HK-2 (cell line): ENCODE results near the gene RSAD2.
"Not testable (repeated sequence)": the region's sequence is repeated elsewhere in the genome, so short reads cannot be mapped to it uniquely, and the experiment has no call there.

Experiments
- DNase-seq: peaks from one replicate; pipeline ENCODE4 v3.0.0-alpha.2; 2018; ENCODE audit not compliant: unreplicated experiment

Gene RSAD2

DNA sequence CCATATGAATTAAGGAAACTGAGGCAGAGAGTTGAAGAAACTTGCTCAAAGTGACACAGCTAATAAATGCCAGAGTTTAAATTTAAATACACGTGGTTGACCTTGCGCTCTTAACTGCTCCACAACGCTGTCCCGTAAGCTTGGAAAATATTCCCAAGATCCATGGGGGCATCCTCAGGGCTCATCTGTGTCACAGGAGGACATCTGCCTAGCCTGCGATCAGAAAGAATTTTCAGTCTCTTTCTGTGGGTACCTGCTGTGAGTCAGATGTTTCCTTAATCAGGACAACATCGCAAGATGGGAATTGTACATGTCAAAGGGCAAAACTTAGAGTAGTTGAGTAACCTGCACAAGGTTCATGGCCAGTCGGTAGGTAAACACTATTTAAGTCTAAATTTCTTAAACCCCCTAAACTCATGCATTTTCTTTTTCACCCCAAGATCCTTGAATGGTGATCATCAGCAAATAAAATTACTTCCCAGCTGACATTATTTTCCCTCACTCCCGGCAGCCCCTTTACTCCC lies 13.3 kb upstream of the RSAD2 start:
- DNase-seq, result no peak

DNA sequence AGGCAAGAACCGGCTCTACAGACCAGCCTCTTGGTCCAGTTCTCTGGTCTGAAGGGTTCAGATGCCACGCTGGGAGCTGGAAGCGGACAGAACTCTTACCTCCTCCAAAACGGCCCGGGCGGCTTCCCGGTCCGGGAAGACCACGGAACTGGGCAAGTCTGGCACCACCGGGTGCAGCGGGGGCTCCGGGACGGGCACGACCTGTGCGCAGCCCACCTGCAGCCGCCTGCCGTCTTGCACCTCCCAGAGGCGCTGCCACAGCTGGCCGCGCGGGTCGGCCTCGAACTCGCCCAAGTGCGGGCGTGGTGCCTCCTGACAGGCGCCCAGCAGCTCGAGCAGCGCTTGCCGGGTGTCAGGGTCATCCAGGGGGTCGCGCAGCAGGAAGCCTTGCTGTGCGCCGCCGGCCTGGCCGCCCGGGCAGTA lies 12.6 kb upstream of the RSAD2 start:
- no peak for DNase-seq

DNA sequence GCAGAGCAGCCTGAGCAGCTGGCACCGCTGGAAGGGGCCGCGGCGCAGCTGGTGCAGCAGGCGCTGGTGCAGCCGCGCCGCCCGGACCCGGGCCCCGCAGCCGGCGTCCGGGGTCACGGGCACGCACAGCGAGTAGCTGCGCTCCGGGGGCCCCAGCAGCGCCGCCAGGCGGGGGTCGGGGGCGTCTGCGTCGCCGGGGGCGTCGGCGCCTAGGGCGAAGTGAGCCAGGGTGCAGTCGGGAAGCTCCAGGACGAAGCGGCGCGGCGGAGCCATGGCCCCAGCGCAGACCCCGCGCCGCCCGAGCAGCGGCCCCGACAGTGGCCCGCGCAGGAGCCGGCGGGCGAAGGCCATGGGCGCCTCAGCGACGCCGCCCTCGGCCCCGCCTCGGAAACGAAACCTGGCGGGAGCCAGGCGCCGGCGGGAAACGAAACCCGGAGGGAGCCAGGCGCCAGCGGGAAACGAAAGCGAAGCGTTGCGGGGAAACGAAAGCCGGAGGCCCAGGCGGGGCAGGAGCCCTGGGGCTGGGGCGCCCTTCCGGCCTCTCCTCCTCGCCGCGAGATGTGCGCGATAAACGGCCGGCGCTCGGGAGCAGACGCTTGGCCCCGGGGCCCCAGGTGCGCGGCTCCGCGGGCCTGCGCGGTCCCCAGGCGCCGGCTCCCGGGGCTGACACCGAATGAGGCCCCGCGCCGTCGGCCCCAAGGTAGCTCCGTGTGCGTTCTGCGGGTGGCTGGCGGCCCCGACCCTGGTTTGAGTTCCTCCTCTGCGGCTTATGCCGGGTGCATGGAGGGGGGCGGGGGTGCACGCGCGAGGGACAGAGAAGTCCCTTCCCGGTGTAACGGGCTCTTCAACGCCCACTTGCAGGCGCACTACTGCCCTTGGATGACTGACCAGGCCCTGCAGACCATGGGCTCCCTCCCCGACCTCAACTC lies 12.0 kb upstream of the RSAD2 start, which contains the start of gene CMPK2:
TSS of gene CMPK2 (minus strand) at position 562 of the 929 bp plus-strand sequence. CDS start at position 351, 211 bp downstream.
- peak; percentile 46 for DNase-seq

DNA sequence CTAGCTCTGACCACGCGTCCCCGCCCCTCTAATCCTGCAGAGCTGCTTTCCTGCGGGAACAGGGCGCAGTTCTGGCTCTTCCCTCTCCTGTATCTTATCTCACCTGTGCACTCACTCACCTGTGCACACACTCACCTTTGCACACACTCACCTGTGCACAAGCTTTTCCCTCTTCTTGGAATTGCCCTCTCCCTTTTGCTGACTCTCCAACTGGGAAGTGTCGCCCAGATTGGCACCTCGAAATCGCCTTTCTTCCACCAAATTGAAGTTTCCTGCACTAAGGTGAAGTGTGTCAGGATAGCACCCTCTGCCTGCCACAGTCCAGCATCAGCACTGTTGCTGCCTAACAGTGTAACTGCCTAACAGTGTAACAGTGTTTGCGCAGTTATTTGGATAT lies 11.3 kb upstream of the RSAD2 start:
- peak; percentile 24 for DNase-seq

DNA sequence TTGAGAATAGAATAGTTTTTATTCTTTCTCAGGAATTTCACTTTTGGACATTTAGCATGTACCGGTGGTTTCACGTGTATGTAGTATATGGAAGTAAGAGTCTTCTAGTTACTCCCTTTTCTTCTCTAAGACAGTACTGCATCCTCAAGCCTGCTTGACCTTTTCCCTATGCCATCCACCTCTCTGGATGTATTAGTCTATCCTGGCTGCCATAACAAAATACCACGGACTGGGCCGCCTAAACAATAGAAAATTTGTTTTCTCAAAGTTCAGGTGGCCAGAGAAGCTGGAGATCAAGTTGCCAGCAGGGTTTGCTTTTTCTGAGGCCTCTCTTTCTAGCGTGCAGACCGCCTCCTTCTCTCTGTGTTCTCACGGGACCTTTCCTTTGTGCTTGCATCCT lies 10.6 kb upstream of the RSAD2 start:
- no peak for DNase-seq

DNA sequence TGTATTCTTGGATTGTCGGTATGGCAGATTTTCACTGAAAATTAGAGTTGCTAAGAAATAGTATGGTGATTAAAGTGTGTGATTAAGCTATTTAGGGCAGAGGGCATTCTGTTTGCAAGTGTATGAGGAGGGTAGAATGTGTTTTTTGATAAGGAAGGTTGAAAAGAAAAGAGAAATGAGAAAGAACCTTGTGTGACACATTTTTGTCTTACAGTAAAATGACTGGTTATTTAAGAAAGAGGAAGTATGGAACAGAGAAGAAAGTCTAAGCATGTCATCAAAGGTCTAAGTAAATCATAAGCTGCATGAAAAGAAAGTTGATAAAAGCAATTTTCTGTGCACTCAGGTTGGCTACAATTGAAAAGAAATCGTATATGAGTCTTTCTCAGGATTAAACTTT lies 5.2 kb upstream of the RSAD2 start:
- DNase-seq, result no peak

DNA sequence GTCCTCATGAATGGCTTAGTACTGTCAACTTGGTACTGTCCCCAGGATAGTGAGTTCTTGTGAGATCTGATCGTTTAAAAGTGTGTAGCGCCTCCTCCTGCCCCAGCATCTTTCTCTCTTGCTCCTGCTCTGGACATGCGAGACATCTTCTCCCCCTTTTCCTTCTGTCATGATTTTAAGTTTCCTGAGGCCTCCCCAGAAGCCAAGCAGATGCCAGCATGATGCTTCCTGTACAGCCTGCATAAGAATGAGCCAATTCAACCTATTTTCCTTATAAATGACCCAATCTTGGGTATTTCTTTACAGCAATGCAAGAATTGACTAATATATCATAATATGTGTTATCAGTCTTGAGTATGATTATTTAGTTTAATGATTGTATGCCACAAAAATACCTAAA lies 3.5 kb upstream of the RSAD2 start:
- no peak for DNase-seq

DNA sequence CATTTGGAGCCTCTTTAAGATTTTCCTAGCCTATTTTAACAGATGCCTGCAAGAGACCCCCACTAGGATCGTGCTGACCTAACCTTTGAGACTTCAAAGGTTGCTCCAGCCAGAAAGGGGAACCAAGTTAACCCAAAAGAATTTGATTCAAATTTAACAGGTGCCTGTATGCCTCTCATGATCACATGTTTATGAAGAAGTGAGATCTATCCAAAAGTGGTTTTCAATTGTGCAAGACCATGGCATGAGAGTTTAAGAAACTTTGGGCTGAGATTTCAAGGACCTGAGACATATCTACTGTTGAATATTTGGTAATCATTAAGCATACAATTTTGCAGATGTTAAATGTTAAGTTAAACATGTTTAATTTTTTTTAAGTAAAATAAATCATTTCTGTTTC lies 1.3 kb upstream of the RSAD2 start:
- no peak for DNase-seq

DNA sequence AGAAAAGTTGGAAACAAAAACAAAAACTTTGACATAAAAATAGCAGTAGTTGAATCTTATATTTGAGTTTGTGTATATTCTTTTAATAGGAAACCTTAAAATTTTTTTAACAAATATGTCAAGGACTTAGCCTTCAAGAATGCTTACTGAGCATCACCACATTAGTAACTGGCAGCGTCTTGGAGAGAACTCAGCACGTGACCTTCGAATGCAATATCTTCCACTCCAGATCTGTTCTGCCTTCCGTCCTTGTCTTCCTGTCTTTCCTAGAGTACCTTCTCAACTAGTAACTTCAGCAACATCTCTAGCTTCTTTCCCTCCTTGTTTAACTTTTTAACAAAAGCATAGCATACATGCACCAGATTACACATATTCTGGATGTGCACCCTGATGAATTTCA lies 972 bp downstream of the RSAD2 start:
- no peak for DNase-seq

DNA sequence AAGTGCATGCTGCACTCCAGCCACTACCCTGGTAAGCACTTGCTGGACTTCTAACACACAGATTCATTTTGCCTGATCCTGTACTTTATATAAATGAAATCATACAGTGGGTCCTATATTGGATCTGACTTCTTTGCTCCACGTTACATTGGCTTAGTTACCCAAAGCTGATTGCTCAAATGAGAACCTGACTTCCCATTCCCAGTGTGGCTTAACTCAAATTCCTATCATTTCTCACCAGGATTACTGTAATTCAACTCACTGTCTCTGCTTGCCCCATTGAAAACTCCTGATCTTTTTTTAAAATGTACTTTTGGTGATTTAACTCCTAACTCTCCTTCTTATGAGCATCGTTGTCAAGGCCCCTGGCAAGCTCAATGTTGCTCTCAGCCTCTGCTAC lies 1.4 kb downstream of the RSAD2 start:
- DNase-seq, result no peak

DNA sequence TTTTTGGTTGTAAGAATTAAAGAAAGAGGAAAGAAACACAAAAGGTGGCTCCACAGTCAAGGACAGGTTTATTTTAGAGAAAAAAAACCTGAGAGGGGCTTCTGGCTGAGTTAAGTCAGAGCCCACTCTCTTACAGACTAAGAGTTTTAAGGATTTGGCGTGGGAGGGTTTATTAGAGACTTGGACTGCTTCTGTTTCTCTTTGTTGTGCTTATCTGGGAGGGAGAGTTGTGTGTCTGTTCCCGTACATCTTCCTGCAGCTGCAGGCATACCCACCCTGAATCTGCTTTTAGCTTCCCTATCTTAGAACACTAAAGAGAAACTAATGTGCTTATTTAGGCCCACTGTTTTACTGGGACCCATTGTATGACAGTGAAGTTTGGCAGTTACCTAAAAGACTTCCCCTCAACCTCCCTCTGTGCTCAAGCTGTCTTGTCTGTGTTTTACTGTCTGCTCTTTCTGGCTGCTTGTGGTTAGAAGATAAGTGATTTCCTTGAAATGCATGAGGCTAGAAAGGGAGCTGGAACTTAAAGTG lies 2.7 kb downstream of the RSAD2 start:
- no peak for DNase-seq

DNA sequence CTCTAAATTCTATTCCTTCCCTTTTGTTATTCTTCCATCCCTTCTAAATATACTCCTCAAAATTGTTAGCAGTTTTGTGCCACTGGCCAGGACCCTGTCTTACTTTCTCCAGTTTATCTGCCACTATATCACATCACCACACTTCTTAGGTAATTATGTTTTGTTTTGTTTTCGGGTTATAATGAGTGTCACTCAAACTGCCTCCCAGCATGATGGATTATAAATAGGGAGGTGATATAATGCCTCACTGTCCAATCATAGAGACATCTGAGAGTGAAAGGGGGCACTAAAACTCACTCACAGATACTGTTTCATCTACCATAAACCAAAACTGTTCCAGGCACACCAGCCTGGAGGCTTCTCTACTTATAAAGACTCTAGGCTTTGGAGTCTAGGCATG lies 3.5 kb downstream of the RSAD2 start:
- DNase-seq, result no peak

DNA sequence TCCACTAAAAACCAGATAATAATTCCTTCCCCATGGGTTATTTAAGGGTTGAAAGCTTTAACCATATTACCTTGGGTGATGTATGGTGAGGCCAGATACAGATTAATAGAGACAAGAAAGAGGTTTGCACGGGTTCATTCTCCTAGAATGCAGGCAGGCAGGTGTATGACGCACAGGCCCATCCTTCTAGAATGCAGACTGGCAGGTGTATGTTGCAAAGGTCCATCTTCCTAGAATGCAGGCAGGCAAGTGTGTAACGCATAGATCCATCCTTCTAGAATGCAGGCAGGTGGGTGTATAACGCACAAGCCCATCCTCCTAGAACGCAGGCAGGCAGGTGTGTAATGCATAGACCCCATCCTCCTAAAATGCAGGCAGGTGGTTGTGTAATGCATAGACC lies 3.9 kb downstream of the RSAD2 start:
- DNase-seq, result no peak

DNA sequence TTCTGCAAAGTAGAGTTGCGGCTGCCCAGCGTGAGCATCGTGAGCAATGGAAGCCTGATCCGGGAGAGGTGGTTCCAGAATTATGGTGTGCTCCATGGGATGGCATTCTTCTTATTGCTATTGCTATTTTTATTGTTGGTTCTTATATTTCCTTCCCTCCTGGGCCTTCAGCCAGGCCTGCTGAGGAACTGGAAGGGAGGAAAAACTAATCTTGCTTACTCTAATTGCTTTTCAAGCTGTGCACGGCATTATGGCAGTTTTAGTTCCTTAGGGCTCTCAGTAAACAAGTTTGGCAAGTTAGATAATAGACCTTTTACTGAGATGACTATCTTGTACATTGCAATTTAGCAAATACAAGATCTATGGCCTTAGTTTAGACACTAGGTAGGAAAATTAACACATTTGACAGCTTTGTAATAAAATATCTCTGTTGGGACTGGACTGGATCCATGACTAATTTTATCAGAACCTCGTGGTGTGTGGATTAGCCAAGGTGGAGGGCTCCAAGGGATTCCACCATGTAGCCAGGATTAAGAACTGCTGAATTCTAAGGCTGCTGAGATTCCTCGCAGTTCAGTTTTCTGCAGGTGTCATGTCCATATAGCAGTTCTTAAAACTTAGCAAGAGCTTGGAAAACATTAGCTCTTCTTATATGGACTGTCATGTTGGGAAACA lies 6.0 kb downstream of the RSAD2 start:
- no peak for DNase-seq

DNA sequence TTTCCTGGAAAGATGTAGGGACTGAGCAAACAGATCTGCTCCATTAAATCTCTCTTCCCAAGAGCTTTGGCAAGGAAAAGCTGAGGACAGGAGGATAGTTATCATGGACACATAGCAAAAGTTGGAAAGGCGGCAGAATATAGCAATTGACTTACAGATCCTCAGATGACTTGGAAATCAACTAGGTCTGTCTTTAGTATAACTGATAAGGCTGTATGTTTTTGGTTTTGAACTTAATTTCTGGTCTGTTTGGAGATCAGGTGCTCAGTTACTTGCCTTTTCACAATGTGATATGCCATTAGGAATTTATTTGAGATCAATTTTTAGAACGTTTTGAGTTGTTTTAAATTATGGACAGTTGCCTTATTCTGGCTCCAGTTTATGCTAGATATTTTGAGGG lies 8.0 kb downstream of the RSAD2 start:
- no peak for DNase-seq

DNA sequence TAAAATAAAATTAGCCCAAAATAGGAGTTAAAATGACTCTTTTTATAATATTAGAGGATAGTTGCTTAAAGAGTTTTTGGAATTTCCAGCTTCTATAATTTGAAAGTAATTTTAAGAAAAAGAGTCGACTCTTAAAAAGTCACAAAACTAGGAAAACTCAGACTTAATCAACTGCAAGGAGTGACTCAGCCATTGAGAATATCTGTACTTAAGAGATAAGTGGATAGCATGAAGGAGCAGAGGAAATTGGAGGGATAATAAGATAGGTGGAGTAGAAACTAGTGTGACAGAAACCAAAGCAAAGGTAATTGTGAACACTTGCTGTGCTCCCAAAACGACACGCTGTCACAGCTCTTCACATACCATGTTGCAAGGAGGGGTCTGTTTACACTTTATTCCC lies 8.4 kb downstream of the RSAD2 start:
- DNase-seq, result no peak

DNA sequence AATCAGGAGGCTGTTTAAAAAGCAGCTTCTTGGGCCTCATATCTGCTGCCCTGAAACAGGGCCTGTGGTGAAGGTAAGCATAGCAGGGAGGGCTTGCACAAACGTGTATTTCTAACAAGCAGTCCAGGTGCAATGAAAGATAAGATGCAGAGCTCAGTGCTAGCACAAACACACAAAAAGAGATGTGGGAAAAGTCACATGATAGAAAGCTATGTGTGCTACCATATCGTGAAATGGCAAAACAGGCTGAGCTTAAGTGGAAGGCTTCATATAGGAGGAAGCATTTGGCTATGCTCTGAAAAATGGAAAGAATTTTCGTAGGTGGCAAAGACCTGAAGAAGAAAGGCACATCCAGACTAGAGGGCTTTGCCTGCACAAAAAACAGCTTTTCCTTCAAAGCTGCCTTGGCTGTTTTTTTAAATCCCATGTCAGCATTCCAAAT lies 10.2 kb downstream of the RSAD2 start:
- no peak for DNase-seq

DNA sequence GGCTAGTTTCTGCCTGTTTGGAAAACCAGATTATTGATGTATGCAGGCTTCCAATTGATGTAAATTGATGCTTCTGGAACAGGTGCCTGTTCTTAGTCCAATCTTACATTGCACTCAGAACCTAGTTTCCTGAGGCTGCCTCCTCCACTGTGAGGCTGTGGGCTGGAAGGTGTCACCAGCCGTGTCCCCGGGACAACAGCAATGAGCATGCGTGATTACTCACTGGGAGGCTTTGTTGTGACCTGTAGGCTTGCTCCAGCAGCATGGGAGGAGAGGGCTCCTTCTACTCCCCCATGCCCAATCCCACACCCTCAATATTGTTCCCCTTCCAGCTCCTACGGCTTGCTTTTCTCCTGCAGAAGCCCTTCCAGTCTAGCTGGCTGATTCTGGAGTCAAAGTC lies 11.1 kb downstream of the RSAD2 start:
- DNase-seq, result no peak

DNA sequence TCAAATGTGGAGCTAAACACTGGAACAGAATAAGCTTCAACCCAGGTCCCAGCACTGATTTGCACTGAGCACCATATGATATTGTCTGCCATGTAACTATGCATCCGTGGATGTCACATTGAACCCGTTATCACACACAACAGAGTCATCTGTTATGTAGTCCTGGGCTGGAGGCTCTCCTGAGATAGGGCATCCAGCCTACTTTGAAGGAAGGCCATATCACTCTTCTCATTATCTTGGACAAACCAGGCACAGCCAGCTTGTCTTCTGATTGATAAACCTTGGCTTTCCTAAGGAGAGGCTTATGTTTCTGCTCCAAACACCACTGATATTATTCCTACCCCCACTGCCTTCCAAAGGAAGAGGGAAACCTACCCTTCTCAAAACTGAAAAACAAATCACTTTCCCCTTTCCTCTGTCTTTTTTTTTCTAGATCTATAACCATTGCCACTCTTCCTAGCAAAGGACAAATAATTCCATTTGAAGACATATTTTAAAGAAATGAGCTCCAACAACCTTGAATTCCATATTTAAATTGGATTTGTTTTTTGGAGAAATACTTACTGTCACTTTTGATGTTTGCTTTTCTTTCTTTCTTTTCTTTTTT lies 16.4 kb downstream of the RSAD2 start:
- no peak for DNase-seq

DNA sequence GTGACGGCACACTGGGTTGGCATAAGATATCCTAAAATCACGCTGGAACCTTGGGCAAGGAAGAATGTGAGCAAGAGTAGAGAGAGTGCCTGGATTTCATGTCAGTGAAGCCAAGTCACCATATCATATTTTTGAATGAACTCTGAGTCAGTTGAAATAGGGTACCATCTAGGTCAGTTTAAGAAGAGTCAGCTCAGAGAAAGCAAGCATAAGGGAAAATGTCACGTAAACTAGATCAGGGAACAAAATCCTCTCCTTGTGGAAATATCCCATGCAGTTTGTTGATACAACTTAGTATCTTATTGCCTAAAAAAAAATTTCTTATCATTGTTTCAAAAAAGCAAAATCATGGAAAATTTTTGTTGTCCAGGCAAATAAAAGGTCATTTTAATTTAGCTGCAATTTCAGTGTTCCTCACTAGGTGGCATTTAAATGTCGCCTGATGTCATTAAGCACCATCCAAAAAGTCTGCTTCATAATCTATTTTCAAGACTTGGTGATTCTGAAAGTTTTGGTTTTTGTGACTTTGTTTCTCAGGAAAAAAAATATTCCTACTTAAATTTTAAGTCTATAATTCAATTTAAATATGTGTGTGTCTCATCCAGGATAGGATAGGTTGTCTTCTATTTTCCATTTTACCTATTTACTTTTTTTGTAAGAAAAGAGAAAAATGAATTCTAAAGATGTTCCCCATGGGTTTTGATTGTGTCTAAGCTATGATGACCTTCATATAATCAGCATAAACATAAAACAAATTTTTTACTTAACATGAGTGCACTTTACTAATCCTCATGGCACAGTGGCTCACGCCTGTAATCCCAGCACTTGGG lies 19.6 kb downstream of the RSAD2 start:
- DNase-seq, result no peak

DNA sequence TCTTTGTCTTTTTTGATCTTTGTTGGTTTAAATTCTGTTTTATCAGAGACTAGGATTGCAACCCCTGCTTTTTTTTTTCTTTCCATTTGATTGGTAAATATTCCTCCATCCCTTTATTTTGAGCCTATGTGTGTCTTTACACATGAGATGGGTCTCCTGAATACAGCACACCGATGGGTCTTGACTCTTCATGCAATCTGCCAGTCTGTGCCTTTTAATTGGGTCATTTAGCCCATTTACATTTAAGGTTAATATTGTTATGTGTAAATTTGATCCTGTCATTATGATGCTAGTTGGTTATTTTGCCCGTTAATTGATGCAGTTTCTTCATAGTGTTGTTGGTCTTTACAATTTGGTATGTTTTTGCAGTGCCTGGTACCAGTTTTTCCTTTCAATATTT lies 25.0 kb downstream of the RSAD2 start:
- DNase-seq, result not testable (repeated sequence)
